CD8-positive, alpha-beta memory T cell (primary cell): Measurements from ENCODE around the gene LUZP1. TPM values are rescaled to one million over a fixed set of nuclear protein-coding genes. Genes with fewer than 3 reads are reported as not detected.
A peak's percentile ranks its signal among the peaks of the same experiment; 100 is the strongest.
"Not testable (repeated sequence)": the region's sequence is repeated elsewhere in the genome, so short reads cannot be mapped to it uniquely, and the experiment has no call there.

Source experiments
- CTCF ChIA-PET: fragments of 350-600 bp; sonication (Branson Sonifier 250); formaldehyde crosslinking; loops from one replicate; lab custom pipeline; 2021; ENCODE audit warnings: antibody characterized with exemption; lab: Charles Lee
- POLR2A ChIA-PET: fragments of 350-600 bp; sonication (Branson Sonifier 250); formaldehyde crosslinking; loops from one replicate; lab custom pipeline; 2021; ENCODE audit warnings: antibody characterized with exemption; lab: Charles Lee
- DNase-seq, 5 donors: peaks; one replicate each; pipeline versions ENCODE4 v3.0.0 to v3.0.0-alpha.2; 2020 to 2022; ENCODE audit warnings: mixed read lengths in 1 of 5
- H3K27ac ChIP-seq: one replicate; pipeline ENCODE4 v1.7.0; 2013; ENCODE audit warnings: low read depth, mild to moderate bottlenecking, low read length, moderate library complexity
- H3K27me3 ChIP-seq: 2 replicates; pipeline ENCODE4 v1.7.0; 2013; ENCODE audit warnings: low read length, mild to moderate bottlenecking; ENCODE audit not compliant: insufficient read depth, poor library complexity, severe bottlenecking
- H3K36me3 ChIP-seq: 2 replicates; pipeline ENCODE4 v1.7.0; 2013; ENCODE audit warnings: mild to moderate bottlenecking, low read length, moderate library complexity; ENCODE audit not compliant: insufficient read depth
- H3K4me1 ChIP-seq: 2 replicates; pipeline ENCODE4 v1.7.0; 2013; ENCODE audit warnings: mild to moderate bottlenecking, low read length, moderate library complexity; ENCODE audit not compliant: insufficient read depth
- H3K4me3 ChIP-seq: 2 replicates; pipeline ENCODE4 v1.7.0; 2013; ENCODE audit warnings: mild to moderate bottlenecking, low read length
- H3K9me3 ChIP-seq: 2 replicates; pipeline ENCODE4 v1.7.0; 2013; ENCODE audit warnings: mild to moderate bottlenecking, low read length
- H3K27ac Mint-ChIP-seq, 8 donors: one replicate each; pipeline ENCODE4 v1.8.0; 2020 to 2021; ENCODE audit warnings: mixed read lengths in 8 of 8, mild to moderate bottlenecking in 6 of 8, inconsistent platforms in 3 of 8, moderate library complexity in 3 of 8
- H3K27me3 Mint-ChIP-seq, 2 donors: one replicate each; pipeline ENCODE4 v1.8.0; 2020 to 2021; ENCODE audit warnings: mixed read lengths in 2 of 2, mild to moderate bottlenecking in 1 of 2, moderate library complexity in 1 of 2
- H3K36me3 Mint-ChIP-seq, 3 donors: one replicate each; pipeline ENCODE4 v1.8.0; 2020 to 2021; ENCODE audit warnings: mixed read lengths in 3 of 3, inconsistent platforms in 1 of 3, mild to moderate bottlenecking in 1 of 3
- H3K4me1 Mint-ChIP-seq, 3 donors: one replicate each; pipeline ENCODE4 v1.8.0; 2020 to 2021; ENCODE audit warnings: mixed read lengths in 3 of 3, inconsistent platforms in 1 of 3, mild to moderate bottlenecking in 1 of 3
- H3K4me3 Mint-ChIP-seq, 7 donors: one replicate each; pipeline ENCODE4 v1.8.0; 2020 to 2021; ENCODE audit warnings: mixed read lengths in 7 of 7, mild to moderate bottlenecking in 6 of 7, moderate library complexity in 4 of 7, inconsistent platforms in 2 of 7
- H3K9me3 Mint-ChIP-seq, 5 donors: one replicate each; pipeline ENCODE4 v1.8.0; 2020 to 2022; ENCODE audit warnings: mixed read lengths in 5 of 5, mild to moderate bottlenecking in 3 of 5, moderate library complexity in 2 of 5, inconsistent platforms in 1 of 5
- polyA plus RNA-seq: library from polyadenylated mRNA; unstranded; fragments of 300-500 nt; fragmentation: Illumina TruSeq; gene quantifications from one replicate; pipeline ENCODE4 v1.2.3, GENCODE V29; 2021
- total RNA-seq, 2 experiments: library from RNA; stranded (reverse); gene quantifications; one replicate each; pipeline ENCODE4 v1.2.3, GENCODE V29; 2021

The LUZP1 gene
- total and polyA plus RNA-seq, 3 experiments from 2014 or later = 19.5 to 32.8 (median 19.6) TPM

GRCh38 chr1:23210963-23211362, 42.3 kb upstream of the LUZP1 start:
- POLR2A ChIA-PET = interaction anchor here (0.7 kb wide), 1 partner anchor 35 kb away, joined by 3 read pairs; no protein-coding TSS in a partner anchor
- no peak overlapping the region for H3K27ac ChIP-seq
- CTCF ChIA-PET = interaction anchor here (0.8 kb wide), 1 partner anchor 11 kb away, joined by 3 read pairs; no protein-coding TSS in a partner anchor

GRCh38 chr1:23210351-23210785, 41.7 kb upstream of the LUZP1 start:
- Mint-ChIP-seq H3K36me3 (no peaks in the 10 kb centered on the region), H3K9me3 (no peaks in the 10 kb centered on the region), H3K4me3 (no peak overlapping the region), H3K27ac (peak overlapping the region in 2 of 8 donors; percentile 4 to 81), H3K27me3 (peaks cover 24 to 46% of the 10 kb centered on the region in 2 donors), H3K4me1 (peaks cover 6 to 9% (median 8%) of the 10 kb centered on the region in 3 donors)
- H3K4me1 ChIP-seq = no peaks in the 10 kb centered on the region
- ChIA-PET POLR2A (no interaction called here), CTCF (interaction anchor here (0.8 kb wide), 1 partner anchor 12 kb away, joined by 3 read pairs; no protein-coding TSS in a partner anchor)
- H3K27me3 ChIP-seq = peaks cover 5% of the 10 kb centered on the region
- DNase-seq = no peak
- H3K36me3 ChIP-seq = no peaks in the 10 kb centered on the region
- H3K27ac ChIP-seq = no peak overlapping the region
- H3K4me3 ChIP-seq = no peak overlapping the region
- H3K9me3 ChIP-seq = no peaks in the 10 kb centered on the region

More at GRCh38 chr1:23210963-23211362, 42.3 kb upstream of the LUZP1 start:
- no peak overlapping the region for H3K4me3 ChIP-seq
- no peaks in the 10 kb centered on the region for H3K36me3 ChIP-seq
- H3K9me3 ChIP-seq = no peaks in the 10 kb centered on the region
- H3K27me3 ChIP-seq = peaks cover 11% of the 10 kb centered on the region
- Mint-ChIP-seq H3K9me3 (no peaks in the 10 kb centered on the region), H3K36me3 (no peaks in the 10 kb centered on the region), H3K27ac (no peak overlapping the region), H3K4me3 (no peak overlapping the region), H3K27me3 (peaks cover 30 to 48% of the 10 kb centered on the region in 2 donors), H3K4me1 (peaks cover 6 to 9% (median 8%) of the 10 kb centered on the region in 3 donors)
- no peaks in the 10 kb centered on the region for H3K4me1 ChIP-seq
- no peak for DNase-seq

GRCh38 chr1:23209770-23210169, 41.1 kb upstream of the LUZP1 start:
- CTCF ChIA-PET = no interaction called here
- H3K4me1 Mint-ChIP-seq = peaks cover 6 to 9% (median 8%) of the 10 kb centered on the region in 3 donors
- no peak overlapping the region for H3K27ac ChIP-seq
- no peaks in the 10 kb centered on the region for H3K9me3 ChIP-seq
- H3K4me3 ChIP-seq = no peak overlapping the region
- H3K4me3 Mint-ChIP-seq = no peak overlapping the region
- no peaks in the 10 kb centered on the region for H3K9me3 Mint-ChIP-seq
- no peaks in the 10 kb centered on the region for H3K4me1 ChIP-seq
- peaks cover 4% of the 10 kb centered on the region for H3K27me3 ChIP-seq
- H3K27me3 Mint-ChIP-seq = peaks cover 21 to 46% of the 10 kb centered on the region in 2 donors
- POLR2A ChIA-PET = no interaction called here
- peak overlapping the region in 2 of 8 donors; percentile 52 to 81 for H3K27ac Mint-ChIP-seq
- no peak for DNase-seq
- H3K36me3 Mint-ChIP-seq = no peaks in the 10 kb centered on the region
- no peaks in the 10 kb centered on the region for H3K36me3 ChIP-seq

GRCh38 chr1:23208527-23208926, 39.9 kb upstream of the LUZP1 start:
- Mint-ChIP-seq H3K27ac (no peak overlapping the region), H3K4me3 (no peak overlapping the region), H3K36me3 (no peaks in the 10 kb centered on the region), H3K4me1 (peaks cover 6 to 9% (median 8%) of the 10 kb centered on the region in 3 donors), H3K27me3 (peaks cover 12 to 43% of the 10 kb centered on the region in 2 donors), H3K9me3 (no peaks in the 10 kb centered on the region)
- Histone ChIP-seq H3K27me3 (peaks cover under 1% of the 10 kb centered on the region), H3K36me3 (no peaks in the 10 kb centered on the region), H3K9me3 (no peaks in the 10 kb centered on the region), H3K4me3 (no peak overlapping the region), H3K27ac (no peak overlapping the region), H3K4me1 (no peaks in the 10 kb centered on the region)
- ChIA-PET POLR2A (no interaction called here), CTCF (no interaction called here)
- DNase-seq = no peak

- CTCF ChIA-PET = not testable (repeated sequence)
Observed at GRCh38 chr1:23207733-23208132, 39.1 kb upstream of the LUZP1 start.

GRCh38 chr1:23202263-23202749, 33.6 kb upstream of the LUZP1 start:
- H3K27ac ChIP-seq = no peak overlapping the region
- H3K36me3 ChIP-seq = no peaks in the 10 kb centered on the region
- Mint-ChIP-seq H3K9me3 (no peaks in the 10 kb centered on the region), H3K27ac (no peak overlapping the region), H3K4me3 (no peak overlapping the region), H3K36me3 (no peaks in the 10 kb centered on the region), H3K27me3 (peaks cover 0 to 33% of the 10 kb centered on the region in 2 donors), H3K4me1 (no peaks in the 10 kb centered on the region)
- no peak for DNase-seq
- ChIA-PET POLR2A (no interaction called here), CTCF (interaction anchor here (1.3 kb wide), 1 partner anchor 13 kb away, joined by 3 read pairs; no protein-coding TSS in a partner anchor)
- H3K27me3 ChIP-seq = no peaks in the 10 kb centered on the region
- no peaks in the 10 kb centered on the region for H3K4me1 ChIP-seq
- no peak overlapping the region for H3K4me3 ChIP-seq
- no peaks in the 10 kb centered on the region for H3K9me3 ChIP-seq

More at GRCh38 chr1:23207733-23208132, 39.1 kb upstream of the LUZP1 start:
- POLR2A ChIA-PET, H3K27ac Mint-ChIP-seq, H3K27ac ChIP-seq, DNase-seq, H3K4me3 ChIP-seq, H3K4me3 Mint-ChIP-seq, H3K4me1 ChIP-seq, H3K36me3 ChIP-seq, H3K9me3 ChIP-seq, H3K9me3 Mint-ChIP-seq, H3K27me3 ChIP-seq, H3K36me3 Mint-ChIP-seq, H3K4me1 Mint-ChIP-seq: not testable (repeated sequence)
- H3K27me3 Mint-ChIP-seq = peaks cover 8 to 37% of the 10 kb centered on the region in 2 donors

GRCh38 chr1:23200883-23201282, 32.2 kb upstream of the LUZP1 start:
- H3K9me3 Mint-ChIP-seq = no peaks in the 10 kb centered on the region
- no peak overlapping the region for H3K4me3 Mint-ChIP-seq
- no peaks in the 10 kb centered on the region for H3K36me3 Mint-ChIP-seq
- Histone ChIP-seq H3K27me3 (no peaks in the 10 kb centered on the region), H3K36me3 (no peaks in the 10 kb centered on the region), H3K27ac (no peak overlapping the region), H3K4me1 (no peaks in the 10 kb centered on the region), H3K9me3 (no peaks in the 10 kb centered on the region), H3K4me3 (no peak overlapping the region)
- CTCF ChIA-PET = interaction anchor here (1.3 kb wide), 1 partner anchor 15 kb away, joined by 3 read pairs; no protein-coding TSS in a partner anchor
- DNase-seq = no peak
- POLR2A ChIA-PET = no interaction called here
- H3K27me3 Mint-ChIP-seq = peaks cover 0 to 25% of the 10 kb centered on the region in 2 donors
- no peaks in the 10 kb centered on the region for H3K4me1 Mint-ChIP-seq
- H3K27ac Mint-ChIP-seq = no peak overlapping the region

- no peak for DNase-seq
- Histone ChIP-seq H3K27ac (no peak overlapping the region), H3K27me3 (no peaks in the 10 kb centered on the region), H3K4me1 (no peaks in the 10 kb centered on the region), H3K36me3 (no peaks in the 10 kb centered on the region), H3K9me3 (no peaks in the 10 kb centered on the region), H3K4me3 (no peak overlapping the region)
- CTCF ChIA-PET = interaction anchor here (7.3 kb wide), 1 partner anchor 14 kb away, joined by 35 read pairs; no protein-coding TSS in a partner anchor
- H3K36me3 Mint-ChIP-seq = no peaks in the 10 kb centered on the region
- no peaks in the 10 kb centered on the region for H3K4me1 Mint-ChIP-seq
- POLR2A ChIA-PET = interaction anchor here (0.5 kb wide), 1 partner anchor 43 kb away, joined by 7 read pairs; no protein-coding TSS in a partner anchor
- no peaks in the 10 kb centered on the region for H3K9me3 Mint-ChIP-seq
- H3K27ac Mint-ChIP-seq = no peak overlapping the region
- peaks cover 7 to 19% of the 10 kb centered on the region in 2 donors for H3K27me3 Mint-ChIP-seq
- no peak overlapping the region for H3K4me3 Mint-ChIP-seq
Observed at GRCh38 chr1:23198373-23198772, 29.7 kb upstream of the LUZP1 start.
